ENCODE results near the gene INSYN2A.

DNA sequence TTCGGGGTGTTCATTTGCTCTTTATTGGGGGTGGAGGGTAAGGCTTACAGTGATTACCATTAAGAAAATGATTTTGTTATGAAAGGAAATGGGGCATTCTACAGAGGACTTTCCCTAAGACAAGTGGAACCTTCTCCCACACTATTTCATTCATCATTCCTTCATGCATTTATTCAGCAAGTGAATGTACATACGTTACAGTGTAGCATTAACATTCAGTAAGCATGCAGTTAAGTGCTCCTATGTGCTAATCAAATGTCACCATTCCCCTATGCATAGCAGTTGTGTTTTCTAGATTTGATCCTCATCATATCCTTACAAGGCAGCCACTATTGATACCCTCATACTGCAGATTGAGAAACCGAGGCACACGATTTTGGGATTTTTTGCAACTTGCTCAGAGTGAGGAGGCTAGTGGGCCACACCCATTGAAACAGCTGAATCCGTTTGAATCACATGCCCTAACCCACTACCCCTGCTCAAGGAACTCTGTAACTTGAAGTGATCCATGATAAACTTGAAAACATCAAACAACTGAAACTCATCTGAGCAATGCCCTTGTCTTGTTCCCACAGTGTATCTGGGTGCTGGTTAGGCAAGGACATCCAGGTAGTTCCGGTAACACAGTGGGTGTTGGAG lies 16.7 kb downstream of the INSYN2A start:
- TF ChIP-seq, protein P1, sequence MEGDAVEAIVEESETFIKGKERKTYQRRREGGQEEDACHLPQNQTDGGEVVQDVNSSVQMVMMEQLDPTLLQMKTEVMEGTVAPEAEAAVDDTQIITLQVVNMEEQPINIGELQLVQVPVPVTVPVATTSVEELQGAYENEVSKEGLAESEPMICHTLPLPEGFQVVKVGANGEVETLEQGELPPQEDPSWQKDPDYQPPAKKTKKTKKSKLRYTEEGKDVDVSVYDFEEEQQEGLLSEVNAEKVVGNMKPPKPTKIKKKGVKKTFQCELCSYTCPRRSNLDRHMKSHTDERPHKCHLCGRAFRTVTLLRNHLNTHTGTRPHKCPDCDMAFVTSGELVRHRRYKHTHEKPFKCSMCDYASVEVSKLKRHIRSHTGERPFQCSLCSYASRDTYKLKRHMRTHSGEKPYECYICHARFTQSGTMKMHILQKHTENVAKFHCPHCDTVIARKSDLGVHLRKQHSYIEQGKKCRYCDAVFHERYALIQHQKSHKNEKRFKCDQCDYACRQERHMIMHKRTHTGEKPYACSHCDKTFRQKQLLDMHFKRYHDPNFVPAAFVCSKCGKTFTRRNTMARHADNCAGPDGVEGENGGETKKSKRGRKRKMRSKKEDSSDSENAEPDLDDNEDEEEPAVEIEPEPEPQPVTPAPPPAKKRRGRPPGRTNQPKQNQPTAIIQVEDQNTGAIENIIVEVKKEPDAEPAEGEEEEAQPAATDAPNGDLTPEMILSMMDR (IDR thresholded peaks at IDR 0.05) = no peak
- TF ChIP-seq POLR2A (IDR thresholded peaks at IDR 0.05) (no peak), EP300 (IDR thresholded peaks at IDR 0.05; ENCODE audit: low read depth) (no peak), POLR2AphosphoS5 (IDR thresholded peaks at IDR 0.05) (no peak)
